Tibial nerve (tissue), 4 donors: ENCODE measurements around the gene SETD1A.

Source experiments
- CTCF ChIP-seq, 5 experiments: fragments of 200-600 bp in 3 of 5; fragments of 450-650 bp in 2 of 5; sonication (generic) in 3 of 5; IDR thresholded peaks; one replicate each; pipeline ENCODE4 v1.5.1; 2016 to 2019; ENCODE audit warnings: antibody characterized with exemption in 5 of 5, mild to moderate bottlenecking in 3 of 5, moderate library complexity in 2 of 5
- EP300 ChIP-seq, 2 donors: sonication (generic); formaldehyde crosslinking; IDR thresholded peaks; one replicate each; pipeline ENCODE4 v1.6.1; 2017; ENCODE audit warnings: antibody characterized with exemption in 2 of 2, mild to moderate bottlenecking in 1 of 2
- POLR2A ChIP-seq, 2 donors: fragments of 450-650 bp; IDR thresholded peaks; one replicate each; pipeline ENCODE4 v1.6.1; 2017; ENCODE audit warnings: antibody characterized with exemption in 2 of 2, mild to moderate bottlenecking in 2 of 2, moderate library complexity in 2 of 2

GRCh38 chr16:30912794-30913412 is 44.7 kb upstream of the SETD1A start:
- TF ChIP-seq POLR2A (IDR thresholded peaks at IDR 0.05) (no peak), CTCF (IDR thresholded peaks at IDR 0.05) (no peak), EP300 (IDR thresholded peaks at IDR 0.05) (no peak)
